ENCODE measurements around the gene LITAFD. TPM values are rescaled to one million over a fixed set of nuclear protein-coding genes. Genes with fewer than 3 reads are reported as not detected.
A peak's percentile ranks its signal among the peaks of the same experiment; 100 is the strongest.

The LITAFD gene
- total RNA-seq, 1 donor from 2014 or later = not detected

GRCh38 chr16:8859913-8860881 is 22.0 kb upstream of the LITAFD start:
- no peak overlapping the region for H3K4me3 ChIP-seq
- peaks cover 43% of the 10 kb centered on the region for H3K36me3 ChIP-seq
- no peaks in the 10 kb centered on the region for H3K9me3 ChIP-seq
- TF ChIP-seq CTCF (IDR thresholded peaks at IDR 0.05) = no peak
- peaks cover 70% of the 10 kb centered on the region for H3K4me1 ChIP-seq
- intact Hi-C loops (cut with DNase I) = no loop called here
- peak; percentile 42 for DNase-seq
- no peaks in the 10 kb centered on the region for H3K27me3 ChIP-seq (ENCODE audit: low read depth)
- peak overlapping the region; percentile 48 for H3K27ac ChIP-seq
- ATAC-seq = peak; percentile 33 to 39

GRCh38 chr16:8861563-8862308 is 20.4 kb upstream of the LITAFD start:
- H3K9me3 ChIP-seq = no peaks in the 10 kb centered on the region
- no peak overlapping the region for H3K4me3 ChIP-seq
- ATAC-seq (peak; percentile 28 to 49), DNase-seq (peak; percentile 39)
- intact Hi-C loops (cut with DNase I) = no loop called here
- peak overlapping the region; percentile 73 for H3K27ac ChIP-seq
- H3K27me3 ChIP-seq (ENCODE audit: low read depth) = no peaks in the 10 kb centered on the region
- TF ChIP-seq CTCF (IDR thresholded peaks at IDR 0.05) = no peak
- peaks cover 81% of the 10 kb centered on the region for H3K4me1 ChIP-seq
- H3K36me3 ChIP-seq = peaks cover 28% of the 10 kb centered on the region

- no peak overlapping the region for H3K4me3 ChIP-seq
- H3K9me3 ChIP-seq = no peaks in the 10 kb centered on the region
- H3K4me1 ChIP-seq = peaks cover 85% of the 10 kb centered on the region
- H3K36me3 ChIP-seq = peaks cover 25% of the 10 kb centered on the region
- intact Hi-C loops (cut with DNase I) = no loop called here
- no peak for ATAC-seq
- no peaks in the 10 kb centered on the region for H3K27me3 ChIP-seq (ENCODE audit: low read depth)
- H3K27ac ChIP-seq = peak overlapping the region; percentile 73
- TF ChIP-seq CTCF (IDR thresholded peaks at IDR 0.05) = no peak
- no peak for DNase-seq
Measured at GRCh38 chr16:8862309-8863130, 19.6 kb upstream of the LITAFD start.

GRCh38 chr16:8863594-8864424 is 18.3 kb upstream of the LITAFD start:
- no peaks in the 10 kb centered on the region for H3K27me3 ChIP-seq (ENCODE audit: low read depth)
- peaks cover 83% of the 10 kb centered on the region for H3K4me1 ChIP-seq
- H3K36me3 ChIP-seq = peaks cover 14% of the 10 kb centered on the region
- no peak for DNase-seq
- ATAC-seq = no peak
- H3K9me3 ChIP-seq = no peaks in the 10 kb centered on the region
- intact Hi-C loops (cut with DNase I) = no loop called here
- TF ChIP-seq CTCF (IDR thresholded peaks at IDR 0.05) = peak; percentile 15
- H3K4me3 ChIP-seq = no peak overlapping the region
- peak overlapping the region; percentile 44 for H3K27ac ChIP-seq

Measured in lower lobe of right lung (tissue), 2 donors.